ENCODE data around the gene PLD1. TPM values are rescaled to one million over a fixed set of nuclear protein-coding genes. Genes with fewer than 3 reads are reported as not detected.
"Not testable (repeated sequence)": the region's sequence is repeated elsewhere in the genome, so short reads cannot be mapped to it uniquely, and the experiment has no call there.

The PLD1 gene
- polyA plus RNA-seq, 4 donors, result 35.9 to 99.1 (median 72.1) TPM

- H3K4me3 ChIP-seq (ENCODE audit: low read depth in 1 of 3, low read length in 3 of 3), result no peak overlapping the region
- no peaks in the 10 kb centered on the region for H3K9me3 ChIP-seq (ENCODE audit: control insufficient read depth in 2 of 2, insufficient read depth in 1 of 2, low read depth in 1 of 2, low read length in 1 of 2)
- no peaks in the 10 kb centered on the region for H3K36me3 ChIP-seq (ENCODE audit: control insufficient read depth in 3 of 3, insufficient read depth in 2 of 3, low read depth in 1 of 3, low read length in 3 of 3)
- WGBS, 3 donors, result 81 to 85% (median 81%) methylated on average over 6 of the region's 6 CpGs
- no peak for FAIRE-seq
- no peak for DNase-seq
- no peaks in the 10 kb centered on the region for H3K27me3 ChIP-seq (ENCODE audit: control insufficient read depth in 3 of 3, insufficient read depth in 3 of 3, low read length in 3 of 3)
- no peaks in the 10 kb centered on the region for H3K4me1 ChIP-seq (ENCODE audit: control insufficient read depth in 3 of 3, insufficient read depth in 2 of 3, low read depth in 1 of 3, low read length in 2 of 3)
- no peak overlapping the region for H3K27ac ChIP-seq (ENCODE audit: low read depth in 1 of 3, low read length in 2 of 3)
These were observed 235.6 kb downstream of the PLD1 start for GRCh38 chr3:171574556-171575240.

- Histone ChIP-seq H3K27me3 (ENCODE audit: control insufficient read depth in 3 of 3, insufficient read depth in 3 of 3, low read length in 3 of 3) (no peaks in the 10 kb centered on the region), H3K9me3 (ENCODE audit: control insufficient read depth in 2 of 2, insufficient read depth in 1 of 2, low read depth in 1 of 2, low read length in 1 of 2) (no peaks in the 10 kb centered on the region), H3K4me1 (ENCODE audit: control insufficient read depth in 3 of 3, insufficient read depth in 2 of 3, low read depth in 1 of 3, low read length in 2 of 3) (no peaks in the 10 kb centered on the region), H3K36me3 (ENCODE audit: control insufficient read depth in 3 of 3, insufficient read depth in 2 of 3, low read depth in 1 of 3, low read length in 3 of 3) (no peaks in the 10 kb centered on the region), H3K27ac (ENCODE audit: low read depth in 1 of 3, low read length in 2 of 3) (no peak overlapping the region), H3K4me3 (ENCODE audit: low read depth in 1 of 3, low read length in 3 of 3) (no peak overlapping the region)
- FAIRE-seq, result no peak
- no peak for DNase-seq
- WGBS, 3 donors, result 85 to 91% (median 89%) methylated on average over 7 of the region's 7 CpGs
These were observed 240.6 kb downstream of the PLD1 start for GRCh38 chr3:171569571-171570132.

GRCh38 chr3:171568766-171569165 is 241.5 kb downstream of the PLD1 start:
- Histone ChIP-seq H3K27ac (ENCODE audit: low read depth in 1 of 3, low read length in 2 of 3) (no peak overlapping the region), H3K27me3 (ENCODE audit: control insufficient read depth in 3 of 3, insufficient read depth in 3 of 3, low read length in 3 of 3) (no peaks in the 10 kb centered on the region), H3K4me3 (ENCODE audit: low read depth in 1 of 3, low read length in 3 of 3) (no peak overlapping the region), H3K36me3 (ENCODE audit: control insufficient read depth in 3 of 3, insufficient read depth in 2 of 3, low read depth in 1 of 3, low read length in 3 of 3) (no peaks in the 10 kb centered on the region), H3K9me3 (ENCODE audit: control insufficient read depth in 2 of 2, insufficient read depth in 1 of 2, low read depth in 1 of 2, low read length in 1 of 2) (no peaks in the 10 kb centered on the region), H3K4me1 (ENCODE audit: control insufficient read depth in 3 of 3, insufficient read depth in 2 of 3, low read depth in 1 of 3, low read length in 2 of 3) (no peaks in the 10 kb centered on the region)
- no peak for FAIRE-seq
- no peak for DNase-seq

- no peak overlapping the region for H3K27ac ChIP-seq (ENCODE audit: low read depth in 1 of 3, low read length in 2 of 3)
- H3K9me3 ChIP-seq (ENCODE audit: control insufficient read depth in 2 of 2, insufficient read depth in 1 of 2, low read depth in 1 of 2, low read length in 1 of 2), result no peaks in the 10 kb centered on the region
- WGBS, 3 donors, result 5 to 7% (median 5%) methylated on average over 4 of the region's 4 CpGs
- no peaks in the 10 kb centered on the region for H3K4me1 ChIP-seq (ENCODE audit: control insufficient read depth in 3 of 3, insufficient read depth in 2 of 3, low read depth in 1 of 3, low read length in 2 of 3)
- no peak overlapping the region for H3K4me3 ChIP-seq (ENCODE audit: low read depth in 1 of 3, low read length in 3 of 3)
- H3K36me3 ChIP-seq (ENCODE audit: control insufficient read depth in 3 of 3, insufficient read depth in 2 of 3, low read depth in 1 of 3, low read length in 3 of 3), result no peaks in the 10 kb centered on the region
- H3K27me3 ChIP-seq (ENCODE audit: control insufficient read depth in 3 of 3, insufficient read depth in 3 of 3, low read length in 3 of 3), result no peaks in the 10 kb centered on the region
- FAIRE-seq (no peak), DNase-seq (peak; percentile 63 to 65)
These were observed 243.4 kb downstream of the PLD1 start for GRCh38 chr3:171566803-171567422.

- DNase-seq, result no peak
- WGBS, 3 donors, result 78 to 91% (median 82%) methylated on average over 2 of the region's 2 CpGs
- no peaks in the 10 kb centered on the region for H3K4me1 ChIP-seq (ENCODE audit: control insufficient read depth in 3 of 3, insufficient read depth in 2 of 3, low read depth in 1 of 3, low read length in 2 of 3)
- no peak overlapping the region for H3K4me3 ChIP-seq (ENCODE audit: low read depth in 1 of 3, low read length in 3 of 3)
- no peaks in the 10 kb centered on the region for H3K9me3 ChIP-seq (ENCODE audit: control insufficient read depth in 2 of 2, insufficient read depth in 1 of 2, low read depth in 1 of 2, low read length in 1 of 2)
- no peak for FAIRE-seq
- H3K36me3 ChIP-seq (ENCODE audit: control insufficient read depth in 3 of 3, insufficient read depth in 2 of 3, low read depth in 1 of 3, low read length in 3 of 3), result no peaks in the 10 kb centered on the region
- H3K27ac ChIP-seq (ENCODE audit: low read depth in 1 of 3, low read length in 2 of 3), result no peak overlapping the region
- H3K27me3 ChIP-seq (ENCODE audit: control insufficient read depth in 3 of 3, insufficient read depth in 3 of 3, low read length in 3 of 3), result no peaks in the 10 kb centered on the region
These were observed 244.7 kb downstream of the PLD1 start for GRCh38 chr3:171565481-171566058.

GRCh38 chr3:171564748-171565480 is 245.4 kb downstream of the PLD1 start:
- Histone ChIP-seq H3K4me1 (ENCODE audit: control insufficient read depth in 3 of 3, insufficient read depth in 2 of 3, low read depth in 1 of 3, low read length in 2 of 3) (no peaks in the 10 kb centered on the region), H3K36me3 (ENCODE audit: control insufficient read depth in 3 of 3, insufficient read depth in 2 of 3, low read depth in 1 of 3, low read length in 3 of 3) (no peaks in the 10 kb centered on the region), H3K9me3 (ENCODE audit: control insufficient read depth in 2 of 2, insufficient read depth in 1 of 2, low read depth in 1 of 2, low read length in 1 of 2) (no peaks in the 10 kb centered on the region), H3K4me3 (ENCODE audit: low read depth in 1 of 3, low read length in 3 of 3) (no peak overlapping the region), H3K27ac (ENCODE audit: low read depth in 1 of 3, low read length in 2 of 3) (no peak overlapping the region), H3K27me3 (ENCODE audit: control insufficient read depth in 3 of 3, insufficient read depth in 3 of 3, low read length in 3 of 3) (no peaks in the 10 kb centered on the region)
- WGBS, 3 donors, result 72 to 88% (median 81%) methylated on average over 6 of the region's 6 CpGs
- no peak for FAIRE-seq
- no peak for DNase-seq

- no peaks in the 10 kb centered on the region for H3K9me3 ChIP-seq (ENCODE audit: control insufficient read depth in 2 of 2, insufficient read depth in 1 of 2, low read depth in 1 of 2, low read length in 1 of 2)
- no peaks in the 10 kb centered on the region for H3K4me1 ChIP-seq (ENCODE audit: control insufficient read depth in 3 of 3, insufficient read depth in 2 of 3, low read depth in 1 of 3, low read length in 2 of 3)
- no peaks in the 10 kb centered on the region for H3K36me3 ChIP-seq (ENCODE audit: control insufficient read depth in 3 of 3, insufficient read depth in 2 of 3, low read depth in 1 of 3, low read length in 3 of 3)
- H3K27ac ChIP-seq (ENCODE audit: low read depth in 1 of 3, low read length in 2 of 3), result no peak overlapping the region
- DNase-seq (no peak), FAIRE-seq (no peak)
- H3K4me3 ChIP-seq (ENCODE audit: low read depth in 1 of 3, low read length in 3 of 3), result no peak overlapping the region
- no peaks in the 10 kb centered on the region for H3K27me3 ChIP-seq (ENCODE audit: control insufficient read depth in 3 of 3, insufficient read depth in 3 of 3, low read length in 3 of 3)
- 86 to 88% (median 88%) methylated on average over 6 of the region's 6 CpGs for WGBS, 3 donors
These were observed 247.0 kb downstream of the PLD1 start for GRCh38 chr3:171563298-171563697.

- not testable (repeated sequence) for H3K4me1 ChIP-seq (ENCODE audit: control insufficient read depth in 3 of 3, insufficient read depth in 2 of 3, low read depth in 1 of 3, low read length in 2 of 3); FAIRE-seq; H3K27me3 ChIP-seq (ENCODE audit: control insufficient read depth in 3 of 3, insufficient read depth in 3 of 3, low read length in 3 of 3); H3K4me3 ChIP-seq (ENCODE audit: low read depth in 1 of 3, low read length in 3 of 3); H3K27ac ChIP-seq (ENCODE audit: low read depth in 1 of 3, low read length in 2 of 3); H3K9me3 ChIP-seq (ENCODE audit: control insufficient read depth in 2 of 2, insufficient read depth in 1 of 2, low read depth in 1 of 2, low read length in 1 of 2); H3K36me3 ChIP-seq (ENCODE audit: control insufficient read depth in 3 of 3, insufficient read depth in 2 of 3, low read depth in 1 of 3, low read length in 3 of 3); DNase-seq
- WGBS, 3 donors, result 80 to 91% (median 85%) methylated on average over 1 of the region's 1 CpG
These were observed 247.8 kb downstream of the PLD1 start for GRCh38 chr3:171562459-171562858.

All from small intestine (tissue), 7 donors.